OCI-LY3 (cell line): ENCODE data around the gene ARSI.

ENCODE experiments used
- EZH2phosphoT487 ChIP-seq: fragments of 200-600 bp; shearing (Covaris generic); IDR thresholded peaks from 2 replicates; pipeline ENCODE4 v1.6.1; 2018; ENCODE audit warnings: antibody characterized with exemption, mixed run types, low read depth
- TF ChIP-seq, protein P1 (sequence below): fragments of 200-600, 300-600 bp; sonication (generic); IDR thresholded peaks from 2 replicates; pipeline ENCODE4 v1.5.1; 2014; ENCODE audit warnings: antibody characterized with exemption, low read length, low read depth

- TF ChIP-seq, protein P1, sequence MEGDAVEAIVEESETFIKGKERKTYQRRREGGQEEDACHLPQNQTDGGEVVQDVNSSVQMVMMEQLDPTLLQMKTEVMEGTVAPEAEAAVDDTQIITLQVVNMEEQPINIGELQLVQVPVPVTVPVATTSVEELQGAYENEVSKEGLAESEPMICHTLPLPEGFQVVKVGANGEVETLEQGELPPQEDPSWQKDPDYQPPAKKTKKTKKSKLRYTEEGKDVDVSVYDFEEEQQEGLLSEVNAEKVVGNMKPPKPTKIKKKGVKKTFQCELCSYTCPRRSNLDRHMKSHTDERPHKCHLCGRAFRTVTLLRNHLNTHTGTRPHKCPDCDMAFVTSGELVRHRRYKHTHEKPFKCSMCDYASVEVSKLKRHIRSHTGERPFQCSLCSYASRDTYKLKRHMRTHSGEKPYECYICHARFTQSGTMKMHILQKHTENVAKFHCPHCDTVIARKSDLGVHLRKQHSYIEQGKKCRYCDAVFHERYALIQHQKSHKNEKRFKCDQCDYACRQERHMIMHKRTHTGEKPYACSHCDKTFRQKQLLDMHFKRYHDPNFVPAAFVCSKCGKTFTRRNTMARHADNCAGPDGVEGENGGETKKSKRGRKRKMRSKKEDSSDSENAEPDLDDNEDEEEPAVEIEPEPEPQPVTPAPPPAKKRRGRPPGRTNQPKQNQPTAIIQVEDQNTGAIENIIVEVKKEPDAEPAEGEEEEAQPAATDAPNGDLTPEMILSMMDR = no peak
- TF ChIP-seq EZH2phosphoT487 = no peak
These were observed 8.1 kb downstream of the ARSI start for GRCh38 chr5:150294551-150295071.
